HG03558 (cell line): Measurements from ENCODE around the gene SRD5A1.

ENCODE experiments used
- ATAC-seq: cut with Tn5 transposase; IDR thresholded peaks from one replicate; pipeline ENCODE4 v1.9.1; 2021; ENCODE audit warnings: moderate number of reproducible peaks; ENCODE audit not compliant: unreplicated experiment; ENCODE audit errors: extremely low read depth

Gene SRD5A1

GRCh38 chr5:6722015-6722414 lies 88.8 kb downstream of the SRD5A1 start:
- ATAC-seq, result no peak

- no peak for ATAC-seq
These were observed 90.0 kb downstream of the SRD5A1 start for GRCh38 chr5:6723122-6723815.

GRCh38 chr5:6723816-6724300 lies 90.6 kb downstream of the SRD5A1 start:
- no peak for ATAC-seq
